Fibroblast of skin of right biceps (primary cell): ENCODE data around the gene VPS41.

Source experiments
- DNase-seq: peaks from one replicate; pipeline ENCODE4 v3.0.0-alpha.2; 2013

Gene VPS41

GRCh38 chr7:38905056-38905759 is 3.8 kb downstream of the VPS41 start:
- DNase-seq = no peak

GRCh38 chr7:38903057-38903456 is 5.9 kb downstream of the VPS41 start:
- DNase-seq = no peak

GRCh38 chr7:38902449-38902848 is 6.5 kb downstream of the VPS41 start:
- no peak for DNase-seq

GRCh38 chr7:38893061-38893460 is 15.9 kb downstream of the VPS41 start:
- DNase-seq = peak; percentile 71

GRCh38 chr7:38890597-38890996 is 18.4 kb downstream of the VPS41 start:
- DNase-seq = no peak

GRCh38 chr7:38889872-38890432 is 19.0 kb downstream of the VPS41 start:
- no peak for DNase-seq

GRCh38 chr7:38889079-38889478 is 19.9 kb downstream of the VPS41 start:
- DNase-seq = no peak

GRCh38 chr7:38886265-38886664 is 22.7 kb downstream of the VPS41 start:
- no peak for DNase-seq

- DNase-seq = no peak
Observed at GRCh38 chr7:38883706-38884105, 25.3 kb downstream of the VPS41 start.

GRCh38 chr7:38881947-38882684 is 26.9 kb downstream of the VPS41 start:
- DNase-seq = no peak

GRCh38 chr7:38881015-38881414 is 28.0 kb downstream of the VPS41 start:
- no peak for DNase-seq

- DNase-seq = no peak
Observed at GRCh38 chr7:38880454-38880853, 28.5 kb downstream of the VPS41 start.

GRCh38 chr7:38880035-38880434 is 29.0 kb downstream of the VPS41 start:
- DNase-seq = no peak

GRCh38 chr7:38878694-38879457 is 30.1 kb downstream of the VPS41 start:
- DNase-seq = no peak

GRCh38 chr7:38873433-38873832 is 35.6 kb downstream of the VPS41 start:
- DNase-seq = no peak

GRCh38 chr7:38872202-38872601 is 36.8 kb downstream of the VPS41 start:
- DNase-seq = no peak

- DNase-seq = peak; percentile 43
Observed at GRCh38 chr7:38870147-38870546, 38.8 kb downstream of the VPS41 start.

GRCh38 chr7:38863601-38864291 is 45.2 kb downstream of the VPS41 start:
- no peak for DNase-seq

- no peak for DNase-seq
Observed at GRCh38 chr7:38862666-38863065, 46.3 kb downstream of the VPS41 start.

GRCh38 chr7:38858259-38858884 is 50.6 kb downstream of the VPS41 start:
- peak; percentile 56 for DNase-seq

- no peak for DNase-seq
Observed at GRCh38 chr7:38855867-38856266, 53.1 kb downstream of the VPS41 start.

GRCh38 chr7:38855386-38855785 is 53.6 kb downstream of the VPS41 start:
- no peak for DNase-seq
